ENCODE measurements around the gene NUMB.

DNA sequence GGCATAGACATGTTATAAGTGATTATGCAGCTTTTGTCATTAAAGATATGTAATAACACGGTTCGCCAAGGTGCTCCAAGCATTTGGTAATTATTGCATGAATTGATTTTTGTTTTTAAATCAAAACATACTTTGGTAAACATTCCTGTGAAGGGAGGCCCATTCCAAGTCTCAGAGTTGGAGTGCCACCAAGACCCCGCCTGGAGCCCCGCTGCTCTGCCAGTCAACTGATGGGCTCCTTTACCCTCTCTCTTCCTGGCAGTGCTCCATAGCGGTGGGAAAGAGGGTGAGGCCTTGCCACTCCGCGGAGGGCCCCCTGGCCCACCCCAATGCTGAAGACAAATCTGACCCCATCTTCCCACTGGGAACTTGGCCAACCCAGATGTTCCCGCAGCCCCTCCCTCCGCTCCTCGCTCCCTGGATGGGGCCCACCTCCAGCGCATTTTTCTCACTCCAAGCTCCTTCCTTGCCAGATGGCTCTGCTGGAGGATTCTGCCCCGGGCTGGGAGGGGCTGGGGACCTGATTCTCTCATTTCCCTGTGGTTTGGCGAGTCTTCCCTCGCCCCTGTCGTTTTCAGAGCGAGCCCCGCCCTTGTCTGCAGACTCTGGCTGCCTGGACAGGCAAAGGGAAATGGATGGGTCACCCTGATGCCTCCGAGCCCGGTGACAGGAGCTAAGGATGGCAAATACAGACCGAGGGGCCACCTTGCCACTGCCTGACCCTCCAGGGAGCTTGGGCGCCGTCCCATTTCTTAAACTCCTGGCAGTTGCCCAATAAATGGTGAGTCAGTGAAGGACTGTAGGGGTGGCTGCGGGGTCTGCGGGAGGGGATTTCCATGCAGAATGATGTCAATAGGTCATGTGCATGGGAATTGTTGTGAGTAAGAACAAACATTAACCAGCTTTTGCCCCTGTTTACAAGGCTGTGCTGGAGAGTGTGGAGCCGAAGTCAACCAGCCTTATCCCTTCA, 230.2 kb downstream of the NUMB start:
- TF ChIP-seq, protein P1, sequence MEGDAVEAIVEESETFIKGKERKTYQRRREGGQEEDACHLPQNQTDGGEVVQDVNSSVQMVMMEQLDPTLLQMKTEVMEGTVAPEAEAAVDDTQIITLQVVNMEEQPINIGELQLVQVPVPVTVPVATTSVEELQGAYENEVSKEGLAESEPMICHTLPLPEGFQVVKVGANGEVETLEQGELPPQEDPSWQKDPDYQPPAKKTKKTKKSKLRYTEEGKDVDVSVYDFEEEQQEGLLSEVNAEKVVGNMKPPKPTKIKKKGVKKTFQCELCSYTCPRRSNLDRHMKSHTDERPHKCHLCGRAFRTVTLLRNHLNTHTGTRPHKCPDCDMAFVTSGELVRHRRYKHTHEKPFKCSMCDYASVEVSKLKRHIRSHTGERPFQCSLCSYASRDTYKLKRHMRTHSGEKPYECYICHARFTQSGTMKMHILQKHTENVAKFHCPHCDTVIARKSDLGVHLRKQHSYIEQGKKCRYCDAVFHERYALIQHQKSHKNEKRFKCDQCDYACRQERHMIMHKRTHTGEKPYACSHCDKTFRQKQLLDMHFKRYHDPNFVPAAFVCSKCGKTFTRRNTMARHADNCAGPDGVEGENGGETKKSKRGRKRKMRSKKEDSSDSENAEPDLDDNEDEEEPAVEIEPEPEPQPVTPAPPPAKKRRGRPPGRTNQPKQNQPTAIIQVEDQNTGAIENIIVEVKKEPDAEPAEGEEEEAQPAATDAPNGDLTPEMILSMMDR (IDR thresholded peaks at IDR 0.05; ENCODE audit: low read depth, low read length) = no peak
- TF ChIP-seq EZH2phosphoT487 (IDR thresholded peaks at IDR 0.05; ENCODE audit: low read depth) = no peak

Measured in OCI-LY3 (cell line).